Amniotic epithelial cell (primary cell): Measurements from ENCODE around the gene CD36.

Experiments used
- DNase-seq: peaks from one replicate; pipeline ENCODE4 v3.0.0-alpha.2; 2010; ENCODE audit warnings: low read depth

The CD36 gene

DNA sequence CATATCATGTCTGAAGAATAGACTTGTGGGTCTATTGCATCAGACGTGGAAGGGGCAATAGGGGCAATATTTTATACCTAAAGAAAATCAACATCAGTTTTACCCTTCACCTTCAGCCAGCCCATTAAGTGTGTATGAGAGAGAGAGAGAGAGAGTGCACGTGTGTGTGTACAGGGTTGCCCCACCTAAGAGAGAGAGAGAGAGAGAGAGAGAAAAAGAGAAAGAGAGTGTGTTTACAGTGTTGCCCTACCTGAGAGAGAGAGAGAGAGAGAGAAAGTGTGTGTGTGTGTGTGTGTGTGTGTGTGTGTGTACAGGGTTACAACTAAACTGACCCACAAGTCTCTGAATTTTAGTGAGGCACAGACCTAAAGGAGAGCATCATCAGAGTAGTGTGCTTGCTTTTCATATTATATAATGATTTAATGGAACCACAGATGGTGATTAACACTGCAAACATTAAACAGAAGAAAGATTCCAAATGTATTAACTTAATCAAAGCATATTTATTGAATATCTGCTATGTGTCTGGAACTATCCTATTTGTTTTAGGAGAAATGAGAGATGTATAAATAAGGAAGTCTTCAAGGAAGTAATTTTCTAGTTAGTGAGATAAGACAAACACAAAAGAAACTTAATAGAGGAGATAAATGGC lies 66.8 kb downstream of the CD36 start:
- no peak for DNase-seq

DNA sequence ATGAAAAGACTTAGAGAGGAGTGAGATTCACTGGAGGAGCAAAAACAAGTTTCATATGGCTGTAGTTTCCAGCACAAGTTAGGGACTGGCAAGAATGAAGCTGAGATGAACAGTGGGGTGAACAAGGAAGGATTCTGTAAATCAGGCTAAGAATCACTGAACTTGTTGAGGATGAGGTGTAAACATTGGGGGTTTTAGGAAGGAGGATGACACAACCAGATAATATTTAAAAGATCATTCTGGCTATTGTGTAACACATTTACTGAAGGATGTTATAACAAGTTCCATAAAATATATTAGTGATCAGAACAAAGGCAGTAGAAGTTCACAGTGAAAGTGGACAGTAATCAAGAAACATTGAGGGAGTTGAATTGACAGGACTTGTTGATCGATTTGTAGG lies 68.9 kb downstream of the CD36 start:
- no peak for DNase-seq

DNA sequence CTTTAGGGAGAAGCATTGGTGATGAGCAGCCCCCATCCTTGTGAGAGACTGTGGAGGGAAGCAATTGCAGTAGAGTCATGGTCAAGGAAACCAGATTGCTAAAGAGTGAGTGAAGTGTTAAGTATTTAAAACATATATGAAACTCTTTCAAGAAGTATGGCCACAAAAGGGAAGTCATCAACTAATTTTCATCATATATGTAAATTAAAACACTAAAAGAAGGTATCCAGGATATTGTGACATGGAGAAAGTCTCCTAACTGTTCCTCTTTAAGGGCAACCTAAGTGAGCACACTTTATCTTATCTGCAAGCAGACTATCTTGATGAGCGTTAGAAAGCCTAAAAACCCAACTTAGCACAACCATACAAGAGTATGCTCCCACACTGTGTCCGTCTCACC lies 69.7 kb downstream of the CD36 start:
- no peak for DNase-seq

DNA sequence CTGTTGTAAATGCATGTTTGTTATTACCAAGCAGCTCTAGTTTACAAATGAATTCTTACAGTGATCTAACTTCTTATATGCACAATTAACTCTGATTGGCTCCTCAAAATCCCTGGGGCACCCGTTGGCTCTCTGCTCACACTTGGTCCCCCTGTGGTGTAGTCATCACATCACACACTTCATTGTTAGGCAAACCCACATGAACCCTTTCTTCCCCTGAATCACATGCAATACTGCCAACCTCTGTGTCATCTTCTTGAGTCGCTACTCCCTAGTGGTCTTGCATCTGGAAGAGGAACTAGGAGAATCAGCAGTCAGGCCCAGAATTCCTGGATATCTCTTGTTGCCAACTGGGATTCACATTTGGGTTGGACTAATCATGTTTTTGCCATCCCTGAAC lies 73.1 kb downstream of the CD36 start:
- peak; percentile 34 for DNase-seq

DNA sequence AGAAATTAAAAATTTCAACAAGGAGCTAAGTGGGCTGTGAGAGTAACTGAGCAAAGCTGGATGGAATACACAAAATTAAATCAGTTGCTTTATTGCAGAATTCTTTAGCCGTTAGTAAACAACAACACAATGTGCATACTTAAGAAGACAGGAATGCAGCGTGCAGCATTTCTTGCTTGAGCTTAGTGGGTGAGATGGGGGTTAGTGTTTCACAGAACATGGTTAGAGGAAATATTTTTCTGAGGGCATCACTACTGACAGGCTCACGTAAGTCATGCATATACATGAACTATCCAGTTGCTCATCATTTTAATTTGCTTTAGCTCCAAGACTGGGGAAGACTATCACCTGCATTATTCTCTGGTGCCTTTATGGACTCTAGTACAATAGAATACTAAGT lies 80.8 kb downstream of the CD36 start:
- peak; percentile 92 for DNase-seq

DNA sequence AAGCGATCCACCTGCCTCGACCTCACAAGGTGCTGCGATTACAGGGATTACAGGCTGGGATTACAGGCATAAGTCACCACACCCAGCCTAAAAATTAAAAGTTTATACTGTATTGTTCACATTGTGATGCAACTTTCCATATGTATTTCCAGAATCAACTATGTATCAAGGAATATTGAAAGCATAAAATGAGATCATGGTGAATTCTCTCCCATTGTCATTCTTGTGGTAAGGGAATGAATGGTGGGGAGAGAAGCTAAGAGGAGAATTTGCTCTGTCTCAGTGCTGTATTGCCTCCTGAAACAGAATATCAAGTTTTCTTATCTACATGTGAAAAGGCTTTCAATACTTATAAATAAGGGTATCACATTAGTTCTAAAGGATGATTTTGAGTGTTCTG lies 81.7 kb downstream of the CD36 start:
- no peak for DNase-seq

DNA sequence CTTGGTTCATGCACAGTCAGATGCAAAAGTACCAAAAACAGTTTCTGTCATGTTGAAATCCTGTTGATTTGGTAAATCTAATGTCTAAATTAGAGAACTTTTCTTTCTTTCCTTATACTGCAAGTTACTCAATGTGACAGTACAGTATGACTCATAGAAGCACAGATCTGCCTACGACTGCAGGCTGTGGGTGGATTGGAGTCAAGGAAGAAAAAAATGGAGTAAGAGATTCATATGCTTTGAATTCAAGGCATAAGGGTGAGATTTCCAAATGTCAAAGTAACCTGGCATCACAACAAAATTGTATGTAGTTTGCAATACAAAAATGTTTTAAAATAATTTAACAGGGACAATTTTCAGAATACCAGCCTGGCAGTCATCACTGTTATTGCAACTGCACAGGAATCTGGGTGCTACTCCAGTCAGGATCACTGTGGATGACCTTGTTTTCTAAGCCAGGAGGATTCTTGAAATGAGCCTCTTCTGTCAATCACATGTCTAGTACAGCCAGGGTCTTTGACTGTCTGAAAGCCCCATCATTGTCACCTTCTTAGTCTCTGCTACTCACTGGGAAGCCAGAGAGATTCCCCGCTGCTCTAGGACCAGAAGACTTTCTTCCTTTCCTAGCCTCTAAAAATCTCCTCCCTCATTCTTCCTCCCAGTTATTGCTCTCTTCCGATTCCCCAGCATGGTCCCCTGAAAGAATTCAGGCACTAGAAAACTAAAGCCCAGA lies 83.6 kb downstream of the CD36 start:
- DNase-seq: peak; percentile 92

DNA sequence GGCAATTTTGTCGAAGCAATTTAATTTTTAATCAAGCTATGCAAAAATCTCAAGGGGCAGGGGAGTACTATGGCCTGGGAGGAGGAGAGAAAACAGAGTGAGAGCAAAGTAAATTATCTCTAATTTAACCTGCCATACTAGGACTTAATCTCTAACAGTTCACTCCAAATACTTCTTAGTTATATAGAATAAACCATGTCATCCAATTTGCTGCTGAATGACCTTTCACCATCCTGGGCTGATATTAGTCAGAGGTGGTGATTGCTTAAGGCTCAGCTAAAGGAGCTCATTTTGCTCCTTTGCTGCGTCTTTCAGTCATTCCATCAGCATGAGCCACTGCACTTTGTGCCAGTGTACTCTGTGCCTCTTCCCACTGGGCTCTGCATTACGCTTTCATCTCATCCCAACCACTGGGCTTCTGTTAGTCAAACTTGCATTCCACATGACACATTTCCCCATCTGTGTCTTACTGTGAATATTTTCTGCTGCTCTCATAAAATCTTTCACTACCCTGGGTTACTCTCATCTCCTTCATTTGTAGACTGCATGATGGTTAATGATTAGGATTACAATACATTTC lies 84.3 kb downstream of the CD36 start:
- peak; percentile 100 for DNase-seq

DNA sequence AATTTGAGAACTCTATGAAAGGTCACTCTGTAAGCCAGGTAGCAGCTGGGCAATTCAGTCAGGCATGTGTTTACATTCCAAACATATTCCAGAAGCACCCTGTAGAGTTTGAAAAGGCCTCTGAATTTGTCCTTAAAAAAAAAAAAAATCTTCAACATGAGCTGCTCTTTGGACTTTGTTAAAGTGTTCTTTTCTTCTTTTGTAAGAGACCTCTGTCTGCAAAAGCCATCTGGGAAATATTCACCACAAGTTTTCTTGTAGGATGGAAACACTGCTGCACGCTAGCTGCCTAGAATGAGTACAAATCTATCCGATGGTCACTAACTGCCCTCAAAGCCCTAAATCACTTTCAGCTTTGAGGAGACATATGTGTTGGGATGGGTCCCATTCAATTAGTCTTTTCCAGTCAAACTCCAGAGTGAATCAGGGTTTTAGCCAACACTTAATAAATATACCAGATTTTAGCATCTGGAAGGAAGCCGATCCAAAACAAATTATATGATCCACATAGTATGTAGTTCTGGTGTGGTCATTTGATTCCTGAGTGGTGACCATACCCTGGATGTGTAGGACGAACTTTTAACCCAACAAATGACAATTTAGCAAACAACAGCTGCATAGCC lies 85.9 kb downstream of the CD36 start:
- DNase-seq: peak; percentile 23

DNA sequence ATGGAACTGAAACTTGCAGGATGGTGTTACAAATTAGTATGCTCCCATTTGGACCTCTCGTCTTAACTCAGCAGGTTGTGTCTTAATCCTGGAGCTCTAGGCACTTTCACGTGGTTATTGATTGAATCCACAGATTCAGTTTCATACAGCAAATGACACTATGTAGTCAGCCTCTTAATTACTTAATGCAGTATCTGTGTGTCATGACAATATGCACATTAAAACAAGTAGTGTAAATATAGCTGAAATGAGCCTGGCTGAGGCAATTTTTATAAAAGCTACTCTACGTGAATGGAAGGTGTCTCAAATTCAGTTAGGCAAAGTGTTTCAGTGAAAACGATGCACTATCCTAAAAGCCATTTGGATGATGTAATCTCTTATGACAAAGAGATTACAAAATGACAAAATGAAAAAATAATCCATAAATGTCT lies 86.8 kb downstream of the CD36 start:
- DNase-seq: no peak
